ENCODE measurements around the gene KRT83.

Gene KRT83

GRCh38 chr12:52271158-52271557 lies 50.0 kb downstream of the KRT83 start:
- Histone ChIP-seq H3K27ac (ENCODE audit: extremely low read depth, low read depth, low read length) (no peak overlapping the region), H3K36me3 (ENCODE audit: control insufficient read depth in 2 of 2, insufficient read depth in 1 of 2, low read length in 2 of 2) (no peaks in the 10 kb centered on the region), H3K4me1 (ENCODE audit: control insufficient read depth, insufficient read depth, low read length) (no peaks in the 10 kb centered on the region), H3K9me3 (ENCODE audit: control insufficient read depth, insufficient read depth, low read depth, low read length) (no peaks in the 10 kb centered on the region), H3K4me3 (ENCODE audit: low read depth, low read length) (no peak overlapping the region)
- no peak for TF ChIP-seq ZFHX2 (tag by site-specific recombination; conservative IDR thresholded peaks at IDR 0.05)
- TF ChIP-seq YY1 (tag by site-specific recombination; IDR thresholded peaks at IDR 0.05) = no peak
- TF ChIP-seq ZFP69B (tag by site-specific recombination; IDR thresholded peaks at IDR 0.05) = no peak
- no peak for TF ChIP-seq GLIS2 (tag by site-specific recombination; IDR thresholded peaks at IDR 0.05)
- TF ChIP-seq ZNF140 (tag by site-specific recombination; IDR thresholded peaks at IDR 0.05) = peak; percentile 37
- no peak for TF ChIP-seq GLIS1 (tag by site-specific recombination; IDR thresholded peaks at IDR 0.05)
- ChIA-PET POLR2A (no interaction called here), CTCF (interaction anchor here (0.6 to 10.0 kb wide), 3 partner anchors 7 to 106 kb away, joined by 3 to 98 read pairs (median 4); no protein-coding TSS in a partner anchor)

- Histone ChIP-seq H3K4me1 (ENCODE audit: control insufficient read depth, insufficient read depth, low read length) (no peaks in the 10 kb centered on the region), H3K9me3 (ENCODE audit: control insufficient read depth, insufficient read depth, low read depth, low read length) (no peaks in the 10 kb centered on the region), H3K36me3 (ENCODE audit: control insufficient read depth in 2 of 2, insufficient read depth in 1 of 2, low read length in 2 of 2) (no peaks in the 10 kb centered on the region), H3K4me3 (ENCODE audit: low read depth, low read length) (no peak overlapping the region), H3K27ac (ENCODE audit: extremely low read depth, low read depth, low read length) (no peak overlapping the region)
- CTCF ChIA-PET = interaction anchor here (1.0 to 10.0 kb wide), 3 partner anchors 8 to 56 kb away, joined by 3 to 98 read pairs (median 4); no protein-coding TSS in a partner anchor
- POLR2A ChIA-PET = interaction anchor here (0.8 to 1.5 kb wide), 2 partner anchors 10 to 12 kb away, joined by 3 to 4 read pairs; no protein-coding TSS in a partner anchor
- TF ChIP-seq ZBTB7A (tag by site-specific recombination; IDR thresholded peaks at IDR 0.05; ENCODE audit: low read depth) (no peak), ZNF223 (tag by site-specific recombination; IDR thresholded peaks at IDR 0.05) (no peak), TCF7L2 (IDR thresholded peaks at IDR 0.05; ENCODE audit: borderline replicate concordance, low read depth, low read length) (no peak), ZNF571 (tag by site-specific recombination; IDR thresholded peaks at IDR 0.05) (no peak), ZNF114 (tag by site-specific recombination; IDR thresholded peaks at IDR 0.05) (no peak), ZEB2 (tag by site-specific recombination; IDR thresholded peaks at IDR 0.05) (no peak)
Observed at GRCh38 chr12:52270541-52271070, 50.6 kb downstream of the KRT83 start.

- H3K27ac ChIP-seq (ENCODE audit: extremely low read depth, low read depth, low read length) = no peak overlapping the region
- TF ChIP-seq ZBTB26 (tag by site-specific recombination; optimal IDR thresholded peaks at IDR 0.05) (no peak), ZBTB7A (tag by site-specific recombination; IDR thresholded peaks at IDR 0.05; ENCODE audit: low read depth) (no peak), ZNF132 (tag by site-specific recombination; IDR thresholded peaks at IDR 0.05; ENCODE audit: borderline replicate concordance) (no peak), ZNF335 (tag by site-specific recombination; conservative IDR thresholded peaks at IDR 0.05) (no peak), HIC1 (tag by site-specific recombination; IDR thresholded peaks at IDR 0.05) (no peak), ZSCAN18 (tag by site-specific recombination; IDR thresholded peaks at IDR 0.05) (no peak), MYNN (tag by site-specific recombination; IDR thresholded peaks at IDR 0.05; ENCODE audit: borderline replicate concordance) (no peak), ZNF26 (tag by site-specific recombination; IDR thresholded peaks at IDR 0.05) (no peak), GLI4 (tag by site-specific recombination; IDR thresholded peaks at IDR 0.05) (no peak), ZNF2 (tag by site-specific recombination; IDR thresholded peaks at IDR 0.05) (no peak), FEZF1 (tag by site-specific recombination; IDR thresholded peaks at IDR 0.05) (no peak), ZNF280C (tag by site-specific recombination; IDR thresholded peaks at IDR 0.05) (no peak)
- POLR2A ChIA-PET = no interaction called here
- H3K9me3 ChIP-seq (ENCODE audit: control insufficient read depth, insufficient read depth, low read depth, low read length) = no peaks in the 10 kb centered on the region
- H3K36me3 ChIP-seq (ENCODE audit: control insufficient read depth in 2 of 2, insufficient read depth in 1 of 2, low read length in 2 of 2) = no peaks in the 10 kb centered on the region
- CTCF ChIA-PET = interaction anchor here (0.6 to 10.0 kb wide), 4 partner anchors 8 to 107 kb away, joined by 3 to 98 read pairs (median 5); no protein-coding TSS in a partner anchor
- no peaks in the 10 kb centered on the region for H3K4me1 ChIP-seq (ENCODE audit: control insufficient read depth, insufficient read depth, low read length)
- no peak overlapping the region for H3K4me3 ChIP-seq (ENCODE audit: low read depth, low read length)
Observed at GRCh38 chr12:52268212-52268611, 53.0 kb downstream of the KRT83 start.

All from HEK293 (cell line).